GM12874 (cell line): Measurements from ENCODE around the gene MITF.

ENCODE experiments used
- TF ChIP-seq, protein P1 (sequence below): IDR thresholded peaks from 2 replicates; pipeline ENCODE4 v1.5.1; 2011; ENCODE audit warnings: low read depth, mild to moderate bottlenecking, control low read depth, low read length, moderate library complexity; ENCODE audit not compliant: insufficient read depth

Gene MITF

DNA sequence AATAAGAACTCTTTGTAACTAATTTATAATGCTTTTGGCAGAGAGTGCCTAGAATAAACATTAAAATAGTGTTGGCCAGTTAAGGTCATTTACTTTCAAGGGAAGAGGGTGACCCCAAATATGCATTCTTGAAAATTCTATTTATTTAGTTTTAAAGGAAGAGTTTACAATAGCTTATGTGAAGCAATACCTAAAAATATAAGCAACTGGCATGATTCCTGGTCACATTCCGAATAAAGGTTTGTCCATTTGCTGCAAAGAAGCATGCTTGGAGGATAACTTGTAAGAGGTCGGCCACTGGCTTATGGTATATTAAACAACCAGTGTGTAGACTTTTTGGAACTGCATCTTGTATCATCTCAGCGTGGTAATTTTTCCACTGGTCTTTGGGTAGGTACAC is 10.2 kb downstream of the MITF start:
- TF ChIP-seq, protein P1, sequence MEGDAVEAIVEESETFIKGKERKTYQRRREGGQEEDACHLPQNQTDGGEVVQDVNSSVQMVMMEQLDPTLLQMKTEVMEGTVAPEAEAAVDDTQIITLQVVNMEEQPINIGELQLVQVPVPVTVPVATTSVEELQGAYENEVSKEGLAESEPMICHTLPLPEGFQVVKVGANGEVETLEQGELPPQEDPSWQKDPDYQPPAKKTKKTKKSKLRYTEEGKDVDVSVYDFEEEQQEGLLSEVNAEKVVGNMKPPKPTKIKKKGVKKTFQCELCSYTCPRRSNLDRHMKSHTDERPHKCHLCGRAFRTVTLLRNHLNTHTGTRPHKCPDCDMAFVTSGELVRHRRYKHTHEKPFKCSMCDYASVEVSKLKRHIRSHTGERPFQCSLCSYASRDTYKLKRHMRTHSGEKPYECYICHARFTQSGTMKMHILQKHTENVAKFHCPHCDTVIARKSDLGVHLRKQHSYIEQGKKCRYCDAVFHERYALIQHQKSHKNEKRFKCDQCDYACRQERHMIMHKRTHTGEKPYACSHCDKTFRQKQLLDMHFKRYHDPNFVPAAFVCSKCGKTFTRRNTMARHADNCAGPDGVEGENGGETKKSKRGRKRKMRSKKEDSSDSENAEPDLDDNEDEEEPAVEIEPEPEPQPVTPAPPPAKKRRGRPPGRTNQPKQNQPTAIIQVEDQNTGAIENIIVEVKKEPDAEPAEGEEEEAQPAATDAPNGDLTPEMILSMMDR = no peak

- TF ChIP-seq, protein P1 = no peak
Measured at GRCh38 chr3:69750549-69750948, 11.3 kb downstream of the MITF start.

DNA sequence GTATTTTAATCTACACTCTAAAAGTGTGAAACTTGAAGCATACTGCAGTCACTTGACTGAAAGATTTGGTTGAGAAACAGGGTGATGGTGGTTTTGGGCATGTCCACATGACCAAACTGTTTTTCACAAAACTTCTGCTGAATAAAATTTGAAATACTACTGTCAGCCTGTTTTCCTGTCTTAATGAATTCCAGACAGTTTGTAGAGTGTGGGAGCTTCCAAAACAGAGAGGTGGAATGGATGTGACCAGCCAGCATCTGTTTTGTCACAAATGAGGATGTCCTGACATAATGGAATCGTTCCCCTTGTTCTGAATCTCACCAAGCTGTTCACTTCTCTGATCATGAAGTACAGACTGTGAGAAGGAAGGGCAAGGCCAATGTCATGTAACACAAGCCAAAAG is 11.8 kb downstream of the MITF start:
- TF ChIP-seq, protein P1 = no peak

- TF ChIP-seq, protein P1 = no peak
Measured at GRCh38 chr3:69752241-69752640, 13.0 kb downstream of the MITF start.

- TF ChIP-seq, protein P1 = no peak
Measured at GRCh38 chr3:69753179-69753775, 14.0 kb downstream of the MITF start.

GRCh38 chr3:69755795-69756194 is 16.5 kb downstream of the MITF start:
- TF ChIP-seq, protein P1 = no peak

- TF ChIP-seq, protein P1 = no peak
Measured at GRCh38 chr3:69761896-69762767, 22.9 kb downstream of the MITF start.
